RCC 7860 (cell line): ENCODE measurements around the gene ATP13A3.

Source experiments
- DNase-seq: peaks from one replicate; pipeline ENCODE4 v3.0.0-alpha.2; 2015; ENCODE audit warnings: low spot score
- FAIRE-seq: peaks from 2 replicates; lab custom pipeline; 2012; peaks lifted over from hg19 to GRCh38; lab: Jason Lieb, UNC

ATP13A3 gene

DNA sequence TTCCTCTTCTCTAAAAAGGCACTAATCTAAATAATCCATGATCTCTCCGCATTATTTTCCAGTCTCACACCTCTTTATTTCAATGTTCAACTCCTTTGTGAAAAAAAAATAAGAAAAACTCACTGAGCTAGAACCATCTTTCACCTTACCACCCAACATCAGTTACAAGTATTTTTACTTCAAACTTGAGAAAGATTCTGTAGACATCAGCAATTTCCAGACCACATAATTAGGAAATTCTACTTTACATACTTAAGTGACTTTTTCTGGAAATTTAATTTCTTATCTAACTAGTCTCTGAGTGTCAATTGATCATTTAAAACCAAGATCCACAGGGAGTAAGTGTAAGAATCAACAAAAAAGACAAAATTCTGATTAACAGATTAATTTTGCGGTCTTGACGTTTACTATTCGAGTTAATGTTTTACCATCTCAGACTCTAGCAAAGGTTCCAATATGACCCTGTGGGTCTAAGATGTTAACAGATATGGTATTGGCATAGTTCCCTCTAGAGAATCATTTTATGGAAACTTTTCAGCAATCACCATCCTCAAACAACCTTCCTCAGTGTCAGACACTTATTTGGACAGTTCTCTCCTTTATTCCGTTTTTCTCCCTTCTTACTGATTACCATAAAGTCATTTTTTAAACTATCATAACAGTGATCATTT is 5.1 kb downstream of the ATP13A3 start:
- DNase-seq, result peak; percentile 75
- FAIRE-seq, result peak; percentile 96

DNA sequence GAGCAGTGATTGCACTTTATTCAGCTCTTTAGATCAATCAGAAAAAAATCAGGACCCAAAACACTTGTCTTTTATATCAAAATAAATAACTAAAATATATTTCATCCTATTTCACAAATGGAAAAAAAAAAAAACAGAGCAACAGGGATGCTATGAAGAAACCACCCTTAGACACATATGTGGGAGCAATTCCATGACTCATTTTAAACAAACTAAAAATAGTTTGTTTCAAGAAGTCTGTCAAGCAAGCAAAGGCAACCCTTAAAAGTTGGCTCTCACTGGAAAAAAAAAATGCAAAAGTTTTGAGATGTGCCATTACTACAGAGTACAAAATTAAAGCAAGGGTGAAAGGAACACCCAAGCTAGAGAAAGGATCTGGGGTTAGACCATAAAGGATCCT is 5.7 kb downstream of the ATP13A3 start:
- DNase-seq (peak; percentile 43), FAIRE-seq (no peak)

GRCh38 chr3:194476784-194477183 is 10.0 kb downstream of the ATP13A3 start:
- no peak for DNase-seq
- FAIRE-seq, result no peak

- FAIRE-seq (no peak), DNase-seq (no peak)
Observed at GRCh38 chr3:194475978-194476377, 10.8 kb downstream of the ATP13A3 start.

DNA sequence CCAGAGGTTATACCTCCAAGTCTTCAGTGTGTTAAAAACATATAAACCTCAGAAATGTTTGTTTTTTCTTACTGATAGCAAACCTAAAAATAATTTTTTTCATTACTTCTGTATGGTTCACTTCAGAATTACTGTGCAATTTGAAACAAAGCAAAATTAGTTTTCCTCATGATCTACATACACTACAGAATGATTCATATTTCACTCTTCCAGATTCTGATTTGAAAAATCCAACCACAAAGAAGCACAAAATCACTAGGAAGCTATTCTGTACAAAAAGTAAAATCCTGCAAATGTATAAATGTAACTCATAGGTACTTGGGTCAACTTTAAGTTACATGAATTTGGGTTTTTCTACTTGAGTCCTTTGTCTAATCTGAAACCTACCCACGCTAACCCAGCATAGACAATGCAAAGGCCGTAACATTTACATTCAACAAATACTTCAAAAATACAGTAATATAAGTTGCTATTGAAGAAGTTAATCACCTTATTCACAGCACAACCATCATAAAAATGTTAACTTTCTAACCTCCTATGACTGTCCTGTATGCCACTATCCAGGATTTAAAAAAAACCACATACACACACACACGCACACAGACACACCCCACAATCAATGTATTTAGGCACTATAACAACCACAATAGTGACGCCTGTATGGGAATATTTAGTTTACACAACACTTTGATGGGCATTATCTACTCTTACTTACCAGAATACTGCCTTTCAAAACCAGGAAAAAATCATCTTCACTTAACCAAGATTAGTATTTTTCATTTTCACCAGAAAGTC is 11.5 kb downstream of the ATP13A3 start:
- DNase-seq, result no peak

DNA sequence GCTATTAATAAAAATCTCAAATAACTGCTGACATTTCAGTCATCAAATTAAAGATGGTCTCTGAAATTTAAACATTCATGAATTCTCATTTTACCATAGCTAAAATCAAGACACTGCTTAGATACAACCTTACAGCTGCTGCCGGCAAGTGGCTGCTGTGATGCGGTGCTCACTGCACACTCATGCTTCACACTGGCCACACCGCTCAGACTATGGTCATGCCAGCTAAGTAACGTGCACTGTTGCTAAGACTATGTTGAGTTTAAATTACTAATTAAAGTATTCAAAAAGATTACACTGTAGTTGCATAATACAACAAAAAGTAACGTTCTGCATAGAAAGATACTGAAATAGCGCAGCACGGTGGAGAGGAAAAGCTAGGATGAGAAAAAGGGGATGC is 12.1 kb downstream of the ATP13A3 start:
- no peak for FAIRE-seq
- DNase-seq, result no peak

More for the DNA sequence above, 11.5 kb downstream of the ATP13A3 start:
- FAIRE-seq, result peak; percentile 22

GRCh38 chr3:194472290-194472920 is 14.4 kb downstream of the ATP13A3 start:
- FAIRE-seq, result peak; percentile 65
- peak; percentile 55 for DNase-seq

- FAIRE-seq, result no peak
- no peak for DNase-seq
Observed at GRCh38 chr3:194471863-194472262, 14.9 kb downstream of the ATP13A3 start.

DNA sequence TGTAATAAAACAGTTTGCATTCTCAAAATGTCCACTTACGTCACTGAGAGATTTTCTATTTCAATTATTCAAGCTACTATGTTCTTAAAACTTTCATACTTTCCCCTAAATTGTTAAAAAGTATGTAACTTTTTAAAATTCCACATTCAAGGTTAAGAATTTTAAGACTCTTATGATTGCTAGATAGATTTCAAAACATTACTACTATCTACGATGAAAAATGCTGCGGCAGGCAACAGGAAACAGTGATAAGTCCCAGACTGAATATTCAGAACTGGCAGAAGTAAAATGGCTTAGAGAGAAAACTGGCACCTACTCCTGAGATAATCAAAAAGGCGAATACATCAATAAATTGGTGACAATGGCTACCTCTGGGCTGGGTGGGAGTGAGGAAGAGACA is 16.2 kb downstream of the ATP13A3 start:
- no peak for DNase-seq

GRCh38 chr3:194469977-194470376 is 16.8 kb downstream of the ATP13A3 start:
- peak; percentile 35 for FAIRE-seq
- no peak for DNase-seq

More for the DNA sequence above, 16.2 kb downstream of the ATP13A3 start:
- no peak for FAIRE-seq

DNA sequence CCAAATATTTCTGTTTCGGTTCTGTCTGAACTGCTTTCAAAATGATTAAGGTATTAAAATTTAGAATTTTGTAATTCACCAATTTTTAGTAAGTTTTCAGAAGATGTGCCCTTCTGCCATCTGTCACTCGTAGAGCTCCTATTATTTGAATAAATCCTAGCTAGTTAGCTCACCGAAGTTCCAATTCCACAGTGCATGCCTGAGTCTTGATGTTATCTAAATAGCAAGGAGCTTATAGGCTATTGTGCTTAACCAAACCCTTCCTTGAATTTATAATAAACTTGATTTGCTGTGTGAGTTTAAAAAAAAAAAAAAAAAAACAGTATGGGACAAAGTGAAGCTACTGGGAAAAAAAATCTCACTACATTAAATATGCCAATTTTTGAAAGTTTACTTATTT is 18.7 kb downstream of the ATP13A3 start:
- no peak for DNase-seq
- FAIRE-seq, result peak; percentile 14

- no peak for FAIRE-seq
Observed at GRCh38 chr3:194466761-194467356, 19.9 kb downstream of the ATP13A3 start.

DNA sequence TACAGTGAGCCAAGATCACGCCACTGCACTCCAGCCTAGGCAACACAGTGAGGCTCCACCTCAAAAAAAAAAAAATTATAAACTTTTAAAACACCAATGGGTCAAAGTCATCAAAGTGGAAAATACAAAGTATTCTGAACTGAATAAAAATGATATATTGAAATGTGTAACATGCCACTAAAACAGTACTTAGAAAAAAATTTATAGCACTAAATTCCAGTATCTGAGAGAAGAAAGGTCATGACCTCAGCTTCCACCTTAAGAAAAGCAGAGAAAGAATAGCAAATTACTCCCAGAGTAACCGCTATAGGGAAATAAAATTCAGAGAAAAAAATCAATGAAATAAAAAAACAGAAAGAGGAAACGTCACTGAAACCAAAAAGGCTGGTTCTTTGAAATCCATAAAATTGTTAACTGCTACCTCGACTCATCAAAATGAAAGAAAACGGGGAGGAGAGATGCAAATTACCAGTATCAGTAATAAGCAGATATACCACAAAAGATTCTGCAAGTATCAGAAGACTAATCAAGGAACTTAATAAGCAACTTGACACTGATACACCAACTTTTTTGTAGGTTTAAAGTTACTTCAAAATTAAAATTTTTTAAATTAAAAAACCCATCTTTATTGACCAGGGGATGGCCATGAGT is 20.8 kb downstream of the ATP13A3 start:
- FAIRE-seq (no peak), DNase-seq (no peak)

More at GRCh38 chr3:194466761-194467356, 19.9 kb downstream of the ATP13A3 start:
- no peak for DNase-seq

- FAIRE-seq (no peak), DNase-seq (no peak)
Observed at GRCh38 chr3:194465246-194465645, 21.6 kb downstream of the ATP13A3 start.

- FAIRE-seq (no peak), DNase-seq (no peak)
Observed at GRCh38 chr3:194464692-194465091, 22.1 kb downstream of the ATP13A3 start.

DNA sequence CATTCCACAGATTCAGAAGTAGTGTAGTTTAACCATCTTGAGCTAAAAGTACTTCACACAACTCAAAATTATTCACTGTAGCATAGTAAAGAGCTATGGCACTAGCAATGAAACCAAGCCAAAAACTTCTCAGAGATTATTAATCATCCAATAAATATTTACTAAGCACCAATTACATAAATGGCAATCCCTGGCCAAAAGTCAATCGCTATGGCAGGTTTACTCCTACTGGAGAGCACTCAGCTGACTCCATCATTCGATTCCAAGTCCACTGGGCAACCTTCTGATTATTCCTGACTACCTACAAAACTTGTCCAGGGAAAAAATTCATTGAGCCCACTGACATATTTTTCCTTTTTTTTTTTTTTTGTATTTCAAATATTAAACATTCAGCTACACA is 23.9 kb downstream of the ATP13A3 start:
- FAIRE-seq, result no peak

GRCh38 chr3:194460566-194460965 is 26.2 kb downstream of the ATP13A3 start:
- FAIRE-seq (no peak), DNase-seq (no peak)

More for the DNA sequence above, 23.9 kb downstream of the ATP13A3 start:
- DNase-seq, result no peak

GRCh38 chr3:194458131-194458530 is 28.7 kb downstream of the ATP13A3 start:
- FAIRE-seq (no peak), DNase-seq (no peak)

GRCh38 chr3:194455481-194455880 is 31.3 kb downstream of the ATP13A3 start:
- FAIRE-seq (no peak), DNase-seq (no peak)

GRCh38 chr3:194450341-194450740 is 36.5 kb downstream of the ATP13A3 start:
- DNase-seq, result no peak
- FAIRE-seq, result no peak

DNA sequence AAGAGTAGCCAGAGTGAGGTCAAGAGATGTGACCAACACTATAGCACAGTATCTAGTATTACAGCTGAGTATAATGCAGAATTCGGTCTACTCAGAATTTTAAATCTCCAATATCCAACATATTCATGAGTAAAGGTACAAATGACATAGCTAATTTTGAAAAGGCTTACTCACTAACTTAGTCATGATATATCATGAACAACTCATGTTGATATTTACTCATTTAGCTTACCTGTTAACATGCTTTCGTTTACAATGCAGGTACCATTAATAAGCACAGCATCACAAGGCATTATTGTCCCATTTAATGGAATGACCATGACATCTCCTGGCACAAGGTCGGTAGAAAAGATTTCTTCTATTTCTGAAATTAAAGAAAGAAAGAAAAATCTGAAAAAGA is 36.9 kb downstream of the ATP13A3 start:
- no peak for FAIRE-seq

More for the DNA sequence above, 36.9 kb downstream of the ATP13A3 start:
- no peak for DNase-seq
